Activated CD8-positive, alpha-beta memory T cell treated with anti-CD3 and anti-CD28 coated beads, Interleukin-2, amount 50 U/mL, for 1 hour (primary cell): ENCODE results near the gene UBASH3A.

ENCODE experiments used
- DNase-seq: peaks from one replicate; pipeline ENCODE4 v3.0.0-alpha.2; 2020; ENCODE audit errors: extremely low read depth

Gene UBASH3A

GRCh38 chr21:42451941-42452340 lies 48.2 kb downstream of the UBASH3A start:
- DNase-seq: no peak

- no peak for DNase-seq
Measured at GRCh38 chr21:42452401-42453223, 48.9 kb downstream of the UBASH3A start.

- no peak for DNase-seq
Measured at GRCh38 chr21:42453224-42453985, 49.7 kb downstream of the UBASH3A start.

GRCh38 chr21:42453986-42454570 lies 50.4 kb downstream of the UBASH3A start:
- no peak for DNase-seq

GRCh38 chr21:42454786-42455185 lies 51.1 kb downstream of the UBASH3A start:
- no peak for DNase-seq

GRCh38 chr21:42455196-42455595 lies 51.5 kb downstream of the UBASH3A start:
- DNase-seq: no peak

- DNase-seq: no peak
Measured at GRCh38 chr21:42455754-42456440, 52.2 kb downstream of the UBASH3A start.

GRCh38 chr21:42456457-42456856 lies 52.8 kb downstream of the UBASH3A start:
- DNase-seq: no peak

- DNase-seq: no peak
Measured at GRCh38 chr21:42459082-42459460, 55.4 kb downstream of the UBASH3A start.

GRCh38 chr21:42459546-42460215 lies 56.0 kb downstream of the UBASH3A start:
- DNase-seq: no peak

- peak; percentile 30 for DNase-seq
Measured at GRCh38 chr21:42460391-42461184, 56.9 kb downstream of the UBASH3A start.

GRCh38 chr21:42461185-42461520 lies 57.5 kb downstream of the UBASH3A start:
- no peak for DNase-seq

GRCh38 chr21:42461881-42462877 lies 58.5 kb downstream of the UBASH3A start:
- no peak for DNase-seq

GRCh38 chr21:42463861-42464515 lies 60.3 kb downstream of the UBASH3A start:
- DNase-seq: peak; percentile 67

- no peak for DNase-seq
Measured at GRCh38 chr21:42465008-42465802, 61.5 kb downstream of the UBASH3A start.

- no peak for DNase-seq
Measured at GRCh38 chr21:42465803-42466127, 62.1 kb downstream of the UBASH3A start.

- no peak for DNase-seq
Measured at GRCh38 chr21:42466700-42467099, 63.0 kb downstream of the UBASH3A start.
